Peyer's patch (tissue), 4 donors: ENCODE measurements around the gene ARHGAP15.

ENCODE experiments used
- POLR2A ChIP-seq, 2 donors: fragments of 450-650 bp; IDR thresholded peaks; one replicate each; pipeline ENCODE4 v1.5.1; 2017; ENCODE audit warnings: antibody characterized with exemption in 2 of 2, mild to moderate bottlenecking in 2 of 2, moderate library complexity in 2 of 2
- TF ChIP-seq, protein P1 (sequence below), 6 experiments: fragments of 450-650 bp in 4 of 6; fragments of 200-600 bp in 2 of 6; sonication (generic) in 1 of 6; IDR thresholded peaks; one replicate each; pipeline ENCODE4 v1.5.1; 2017 to 2019; ENCODE audit warnings: antibody characterized with exemption in 6 of 6, mild to moderate bottlenecking in 3 of 6, moderate library complexity in 1 of 6

DNA sequence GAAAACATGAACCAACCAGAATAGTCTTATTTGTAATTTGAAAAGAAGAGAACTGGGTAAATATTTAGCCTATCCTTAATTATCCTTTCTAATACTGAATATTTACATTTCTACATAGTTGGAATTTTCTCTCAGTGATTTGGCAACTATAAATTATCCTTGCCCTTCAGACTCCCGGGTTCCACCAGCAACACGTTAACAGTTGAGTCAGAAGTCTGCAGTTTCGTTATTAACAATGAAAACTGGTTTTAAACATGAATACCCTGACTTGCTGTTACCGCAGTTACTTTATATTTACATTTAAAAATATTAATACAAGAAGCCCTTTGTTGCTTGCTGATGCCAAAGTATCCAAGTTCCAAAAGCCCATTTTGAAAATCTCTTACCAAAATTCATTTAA lies 673.0 kb downstream of the ARHGAP15 start:
- TF ChIP-seq, protein P1, sequence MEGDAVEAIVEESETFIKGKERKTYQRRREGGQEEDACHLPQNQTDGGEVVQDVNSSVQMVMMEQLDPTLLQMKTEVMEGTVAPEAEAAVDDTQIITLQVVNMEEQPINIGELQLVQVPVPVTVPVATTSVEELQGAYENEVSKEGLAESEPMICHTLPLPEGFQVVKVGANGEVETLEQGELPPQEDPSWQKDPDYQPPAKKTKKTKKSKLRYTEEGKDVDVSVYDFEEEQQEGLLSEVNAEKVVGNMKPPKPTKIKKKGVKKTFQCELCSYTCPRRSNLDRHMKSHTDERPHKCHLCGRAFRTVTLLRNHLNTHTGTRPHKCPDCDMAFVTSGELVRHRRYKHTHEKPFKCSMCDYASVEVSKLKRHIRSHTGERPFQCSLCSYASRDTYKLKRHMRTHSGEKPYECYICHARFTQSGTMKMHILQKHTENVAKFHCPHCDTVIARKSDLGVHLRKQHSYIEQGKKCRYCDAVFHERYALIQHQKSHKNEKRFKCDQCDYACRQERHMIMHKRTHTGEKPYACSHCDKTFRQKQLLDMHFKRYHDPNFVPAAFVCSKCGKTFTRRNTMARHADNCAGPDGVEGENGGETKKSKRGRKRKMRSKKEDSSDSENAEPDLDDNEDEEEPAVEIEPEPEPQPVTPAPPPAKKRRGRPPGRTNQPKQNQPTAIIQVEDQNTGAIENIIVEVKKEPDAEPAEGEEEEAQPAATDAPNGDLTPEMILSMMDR (IDR thresholded peaks at IDR 0.05), result no peak
- TF ChIP-seq POLR2A (IDR thresholded peaks at IDR 0.05), result no peak
